ENCODE results near the gene RAD51C. TPM values are rescaled to one million over a fixed set of nuclear protein-coding genes. Genes with fewer than 3 reads are reported as not detected.

Gene RAD51C
- total and polyA plus RNA-seq, 10 of the 15 experiments (the other 5 are each of a cell fraction or from before 2014, with no cell fraction given) = 59.6 to 267 (median 106) TPM

DNA sequence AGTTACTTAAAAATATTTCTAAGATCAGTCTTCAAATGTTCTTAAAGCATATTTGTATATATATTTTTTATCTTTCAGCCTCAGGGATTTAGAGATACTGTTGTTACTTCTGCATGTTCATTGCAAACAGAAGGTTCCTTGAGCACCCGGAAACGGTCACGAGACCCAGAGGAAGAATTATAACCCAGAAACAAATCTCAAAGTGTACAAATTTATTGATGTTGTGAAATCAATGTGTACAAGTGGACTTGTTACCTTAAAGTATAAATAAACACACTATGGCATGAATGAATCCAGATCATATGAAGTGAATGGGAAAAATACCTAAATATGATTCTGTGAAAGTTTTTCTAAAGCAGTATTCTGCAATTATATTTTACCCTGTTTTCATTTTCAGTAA is 41.6 kb downstream of the RAD51C start:
- 96% methylated on average over 3 of the region's 3 CpGs for WGBS (ENCODE audit: insufficient coverage, insufficient replicate concordance, low lambda C conversion rate, missing lambda C conversion rate)
- no peak overlapping the region for H2AFZ ChIP-seq (ENCODE audit: control insufficient read depth, low read depth, low read length)
- no TSS peak for BruUV-seq (replicated peaks)
- POLR2A ChIA-PET = interaction anchor here (0.5 kb wide), 1 partner anchor 24 kb away, joined by 3 read pairs; no protein-coding TSS in a partner anchor
- no peaks in the 10 kb centered on the region; a peak in 2 of 4 replicates for H3K36me3 ChIP-seq (ENCODE audit: control insufficient read depth in 2 of 2, insufficient read depth in 2 of 2, low read length in 1 of 2)
- no peaks in the 10 kb centered on the region for H4K20me1 ChIP-seq (ENCODE audit: control insufficient read depth, insufficient read depth)
- FAIRE-seq (no peak), DNase-seq (ENCODE audit: low read depth, low spot score) (no peak), ATAC-seq (no peak)
- H3K4me2 ChIP-seq (ENCODE audit: control insufficient read depth, insufficient read depth) = no peak overlapping the region
- no peak overlapping the region for H3K4me3 ChIP-seq
- CTCF ChIA-PET = no interaction called here
- no peaks in the 10 kb centered on the region for H3K27me3 ChIP-seq (replicated peaks in 1 of 2; ENCODE audit: control insufficient read depth in 2 of 2, insufficient read depth in 2 of 2, low read length in 1 of 2)
- in situ Hi-C loops (cut with MboI) (no loop called here), intact Hi-C loops (cut with micrococcal nuclease; ENCODE audit: unreplicated experiment) (no loop called here)
- no peaks in the 10 kb centered on the region for H3K79me2 ChIP-seq (ENCODE audit: control insufficient read depth, insufficient read depth, low read length)
- no peaks in the 10 kb centered on the region for H3K4me1 ChIP-seq (ENCODE audit: control insufficient read depth, insufficient read depth, low read length)
- no peak overlapping the region for H3K27ac ChIP-seq (ENCODE audit: control insufficient read depth, insufficient read depth)
- no peak overlapping the region for H3K9ac ChIP-seq (ENCODE audit: control insufficient read depth, insufficient read depth, low read length)
- no peaks in the 10 kb centered on the region for H3K9me3 ChIP-seq (replicated peaks; ENCODE audit: control insufficient read depth, insufficient read depth, low read length)
- TF ChIP-seq SUPT20H (IDR thresholded peaks at IDR 0.05; ENCODE audit: borderline replicate concordance, control insufficient read depth, low read depth, low read length) = no peak
- TF ChIP-seq, protein P1, sequence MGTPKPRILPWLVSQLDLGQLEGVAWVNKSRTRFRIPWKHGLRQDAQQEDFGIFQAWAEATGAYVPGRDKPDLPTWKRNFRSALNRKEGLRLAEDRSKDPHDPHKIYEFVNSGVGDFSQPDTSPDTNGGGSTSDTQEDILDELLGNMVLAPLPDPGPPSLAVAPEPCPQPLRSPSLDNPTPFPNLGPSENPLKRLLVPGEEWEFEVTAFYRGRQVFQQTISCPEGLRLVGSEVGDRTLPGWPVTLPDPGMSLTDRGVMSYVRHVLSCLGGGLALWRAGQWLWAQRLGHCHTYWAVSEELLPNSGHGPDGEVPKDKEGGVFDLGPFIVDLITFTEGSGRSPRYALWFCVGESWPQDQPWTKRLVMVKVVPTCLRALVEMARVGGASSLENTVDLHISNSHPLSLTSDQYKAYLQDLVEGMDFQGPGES (IDR thresholded peaks at IDR 0.05) = no peak
- RAD21 ChIA-PET (ENCODE audit: unreplicated experiment) = no interaction called here
- SMC1A ChIA-PET (ENCODE audit: uncharacterized antibody, unreplicated experiment) = interaction anchor here (1.4 kb wide), 1 partner anchor 9 kb away, joined by 4 read pairs; no protein-coding TSS in a partner anchor

DNA sequence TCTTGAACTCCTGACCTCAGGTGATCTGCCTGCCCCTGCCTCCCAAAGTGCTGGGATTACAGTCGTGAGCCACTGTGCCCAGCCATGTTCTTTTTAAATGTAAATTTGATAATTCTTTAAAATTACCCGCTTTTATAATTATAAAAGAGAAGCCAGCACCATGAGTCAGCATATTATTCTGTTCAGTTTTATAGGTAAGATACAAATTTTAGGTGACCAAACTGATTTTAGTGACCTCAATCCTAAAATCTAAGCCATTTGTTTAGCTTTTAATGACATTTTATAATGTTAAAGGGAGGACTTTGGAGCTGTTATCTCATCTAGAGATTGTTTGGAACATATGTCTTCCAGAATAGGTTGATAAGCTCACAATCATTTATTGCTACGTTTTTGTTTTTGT is 42.4 kb downstream of the RAD51C start:
- WGBS (ENCODE audit: insufficient coverage, insufficient replicate concordance, low lambda C conversion rate, missing lambda C conversion rate) = 95% methylated on average over 3 of the region's 3 CpGs
- Histone ChIP-seq H3K27me3 (replicated peaks in 1 of 2; ENCODE audit: control insufficient read depth in 2 of 2, insufficient read depth in 2 of 2, low read length in 1 of 2) (no peaks in the 10 kb centered on the region), H3K36me3 (ENCODE audit: control insufficient read depth in 2 of 2, insufficient read depth in 2 of 2, low read length in 1 of 2) (no peaks in the 10 kb centered on the region; a peak in 2 of 4 replicates), H3K4me2 (ENCODE audit: control insufficient read depth, insufficient read depth) (no peak overlapping the region), H3K9ac (ENCODE audit: control insufficient read depth, insufficient read depth, low read length) (no peak overlapping the region), H4K20me1 (ENCODE audit: control insufficient read depth, insufficient read depth) (no peaks in the 10 kb centered on the region), H3K79me2 (ENCODE audit: control insufficient read depth, insufficient read depth, low read length) (no peaks in the 10 kb centered on the region), H3K4me3 (no peak overlapping the region), H2AFZ (ENCODE audit: control insufficient read depth, low read depth, low read length) (no peak overlapping the region), H3K4me1 (ENCODE audit: control insufficient read depth, insufficient read depth, low read length) (no peaks in the 10 kb centered on the region), H3K27ac (ENCODE audit: control insufficient read depth, insufficient read depth) (no peak overlapping the region), H3K9me3 (replicated peaks; ENCODE audit: control insufficient read depth, insufficient read depth, low read length) (no peaks in the 10 kb centered on the region)
- DNase-seq (ENCODE audit: low read depth, low spot score) = no peak
- no TSS peak for BruUV-seq (replicated peaks)
- ATAC-seq = no peak
- intact Hi-C loops (cut with micrococcal nuclease; ENCODE audit: unreplicated experiment) (no loop called here), in situ Hi-C loops (cut with MboI) (no loop called here)
- ChIA-PET RAD21 (ENCODE audit: unreplicated experiment) (no interaction called here), POLR2A (no interaction called here), CTCF (interaction anchor here (0.6 kb wide), 1 partner anchor 169 kb away, joined by 3 read pairs; no protein-coding TSS in a partner anchor), SMC1A (ENCODE audit: uncharacterized antibody, unreplicated experiment) (interaction anchor here (1.4 kb wide), 1 partner anchor 9 kb away, joined by 4 read pairs; no protein-coding TSS in a partner anchor)
- no peak for FAIRE-seq
- TF ChIP-seq SPI1 (IDR thresholded peaks at IDR 0.05; ENCODE audit: borderline replicate concordance, insufficient read depth, low read depth, low read length) (no peak), NFXL1 (IDR thresholded peaks at IDR 0.05; ENCODE audit: borderline replicate concordance) (no peak), HDGF (IDR thresholded peaks at IDR 0.05) (no peak), MYC (IDR thresholded peaks at IDR 0.05; ENCODE audit: insufficient read depth, insufficient read length, insufficient replicate concordance, low read length, severe bottlenecking) (no peak), GATAD2B (conservative IDR thresholded peaks at IDR 0.05; ENCODE audit: low read depth) (no peak), TBL1XR1 (IDR thresholded peaks at IDR 0.05; ENCODE audit: low read depth, low read length) (no peak), SP1 (IDR thresholded peaks at IDR 0.05; ENCODE audit: low read depth, low read length) (no peak)
- TF ChIP-seq, protein P2, sequence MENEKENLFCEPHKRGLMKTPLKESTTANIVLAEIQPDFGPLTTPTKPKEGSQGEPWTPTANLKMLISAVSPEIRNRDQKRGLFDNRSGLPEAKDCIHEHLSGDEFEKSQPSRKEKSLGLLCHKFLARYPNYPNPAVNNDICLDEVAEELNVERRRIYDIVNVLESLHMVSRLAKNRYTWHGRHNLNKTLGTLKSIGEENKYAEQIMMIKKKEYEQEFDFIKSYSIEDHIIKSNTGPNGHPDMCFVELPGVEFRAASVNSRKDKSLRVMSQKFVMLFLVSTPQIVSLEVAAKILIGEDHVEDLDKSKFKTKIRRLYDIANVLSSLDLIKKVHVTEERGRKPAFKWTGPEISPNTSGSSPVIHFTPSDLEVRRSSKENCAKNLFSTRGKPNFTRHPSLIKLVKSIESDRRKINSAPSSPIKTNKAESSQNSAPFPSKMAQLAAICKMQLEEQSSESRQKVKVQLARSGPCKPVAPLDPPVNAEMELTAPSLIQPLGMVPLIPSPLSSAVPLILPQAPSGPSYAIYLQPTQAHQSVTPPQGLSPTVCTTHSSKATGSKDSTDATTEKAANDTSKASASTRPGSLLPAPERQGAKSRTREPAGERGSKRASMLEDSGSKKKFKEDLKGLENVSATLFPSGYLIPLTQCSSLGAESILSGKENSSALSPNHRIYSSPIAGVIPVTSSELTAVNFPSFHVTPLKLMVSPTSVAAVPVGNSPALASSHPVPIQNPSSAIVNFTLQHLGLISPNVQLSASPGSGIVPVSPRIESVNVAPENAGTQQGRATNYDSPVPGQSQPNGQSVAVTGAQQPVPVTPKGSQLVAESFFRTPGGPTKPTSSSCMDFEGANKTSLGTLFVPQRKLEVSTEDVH (IDR thresholded peaks at IDR 0.05; ENCODE audit: low read depth, partially characterized antibody) = no peak

Data from GM12878 (cell line).